ENCODE data around the gene HEXD.
"Not testable (repeated sequence)": the region's sequence is repeated elsewhere in the genome, so short reads cannot be mapped to it uniquely, and the experiment has no call there.

HEXD gene

DNA sequence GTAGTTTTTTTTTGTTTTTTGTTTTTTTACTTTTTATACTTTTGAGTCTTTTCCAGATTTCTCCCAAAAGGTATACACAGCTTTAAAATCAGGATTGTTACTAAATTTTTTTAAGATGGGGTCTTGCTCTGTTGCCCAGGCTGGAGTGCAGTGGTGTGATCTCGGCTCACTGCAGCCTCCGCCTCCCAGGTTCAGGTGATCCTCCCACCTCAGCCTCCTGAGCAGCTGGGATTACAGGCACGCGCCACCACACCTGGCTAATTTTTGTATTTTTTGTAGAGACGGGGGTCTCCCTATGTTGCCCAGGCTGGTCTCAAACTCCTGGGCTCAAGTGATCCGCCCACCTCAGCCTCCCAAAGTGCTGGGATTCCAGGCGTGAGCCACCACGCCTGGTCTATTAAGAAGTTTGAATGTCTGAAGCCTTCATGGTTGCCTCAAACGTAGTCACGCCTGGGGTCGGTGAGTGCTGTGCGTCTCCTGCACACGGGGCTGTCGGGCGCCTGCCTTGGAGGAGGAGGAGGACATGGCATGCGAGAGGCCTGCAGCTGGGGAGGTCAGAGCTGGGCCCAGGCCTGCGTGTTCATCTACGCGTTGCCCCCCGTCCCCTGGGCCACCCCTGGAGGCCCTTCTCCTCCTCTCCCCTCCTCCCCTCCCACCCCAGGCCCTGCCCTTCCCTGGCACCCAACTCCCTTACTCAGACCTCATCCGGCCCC, 35.8 kb upstream of the HEXD start:
- not testable (repeated sequence) for DNase-seq (ENCODE audit: low spot score)

DNA sequence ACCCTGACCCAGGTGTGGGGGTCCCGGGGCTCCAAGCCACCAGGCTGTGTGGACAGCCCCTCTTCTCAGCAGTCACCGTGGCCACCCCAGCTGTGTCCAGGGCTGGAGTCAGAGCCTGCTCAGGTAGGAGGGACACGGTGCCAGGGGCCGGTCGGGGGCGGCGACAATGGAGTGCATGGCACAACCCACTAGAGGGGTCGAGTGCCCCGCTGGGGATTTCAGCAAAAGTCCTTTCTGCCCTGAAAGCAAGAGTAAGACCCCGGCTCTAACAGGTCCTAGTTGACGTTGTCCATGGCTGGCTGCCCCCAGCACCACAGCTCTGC, 35.3 kb upstream of the HEXD start:
- no peak for DNase-seq (ENCODE audit: low spot score)

DNA sequence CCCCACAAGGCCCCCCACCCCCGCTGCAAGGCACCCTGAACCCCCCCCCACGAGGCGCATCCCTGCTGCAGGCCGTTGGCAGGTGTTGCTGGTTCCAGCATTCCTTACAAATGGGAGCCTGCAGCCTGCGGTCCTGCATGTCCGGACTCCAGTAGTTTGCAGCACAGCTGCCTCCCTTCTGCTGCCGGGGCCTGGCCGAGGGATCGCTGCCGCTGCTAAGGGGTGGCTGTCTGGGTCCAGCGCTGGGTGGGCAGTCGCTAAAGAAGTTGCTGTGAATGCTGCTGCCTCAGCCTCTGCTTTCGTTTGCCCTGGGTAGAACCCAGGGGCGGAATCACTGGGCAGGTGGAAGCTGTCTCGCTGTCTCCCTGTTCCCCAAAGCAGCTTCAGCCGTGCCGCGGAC, 34.7 kb upstream of the HEXD start:
- DNase-seq (ENCODE audit: low spot score), result no peak

DNA sequence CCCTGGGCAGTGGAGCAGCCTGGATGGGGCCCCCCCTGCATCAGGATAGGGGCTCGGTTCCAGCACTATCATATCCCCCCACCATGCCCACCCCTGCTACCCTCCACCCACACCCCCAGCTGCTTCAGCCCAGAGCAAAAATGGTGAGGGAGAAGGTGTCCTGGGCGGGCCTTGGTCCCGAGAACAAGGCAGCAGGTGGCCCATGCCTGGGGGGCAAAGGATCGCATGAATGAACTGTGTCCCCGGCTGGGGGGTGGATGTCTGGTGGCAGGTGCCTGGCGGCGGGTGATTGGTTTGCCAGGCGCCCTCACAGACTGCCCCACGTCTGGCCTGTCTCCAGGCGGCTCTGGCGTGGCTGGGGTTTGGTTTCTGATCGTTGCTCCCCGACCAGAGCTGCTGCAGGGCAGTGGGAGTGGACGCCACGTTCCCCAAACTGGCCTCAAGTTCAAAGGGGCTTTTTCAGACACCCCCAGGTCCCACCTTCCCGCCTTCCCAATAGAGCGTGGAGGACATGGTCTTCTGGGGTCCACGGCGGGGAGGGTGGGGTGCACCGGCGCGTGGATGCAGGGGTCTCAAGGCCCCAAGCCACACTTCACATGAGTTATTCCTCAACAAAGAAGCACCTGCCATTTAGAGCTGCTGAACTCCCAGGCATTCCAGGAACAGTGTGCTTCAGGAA, 34.0 kb upstream of the HEXD start:
- no peak for DNase-seq (ENCODE audit: low spot score)

DNA sequence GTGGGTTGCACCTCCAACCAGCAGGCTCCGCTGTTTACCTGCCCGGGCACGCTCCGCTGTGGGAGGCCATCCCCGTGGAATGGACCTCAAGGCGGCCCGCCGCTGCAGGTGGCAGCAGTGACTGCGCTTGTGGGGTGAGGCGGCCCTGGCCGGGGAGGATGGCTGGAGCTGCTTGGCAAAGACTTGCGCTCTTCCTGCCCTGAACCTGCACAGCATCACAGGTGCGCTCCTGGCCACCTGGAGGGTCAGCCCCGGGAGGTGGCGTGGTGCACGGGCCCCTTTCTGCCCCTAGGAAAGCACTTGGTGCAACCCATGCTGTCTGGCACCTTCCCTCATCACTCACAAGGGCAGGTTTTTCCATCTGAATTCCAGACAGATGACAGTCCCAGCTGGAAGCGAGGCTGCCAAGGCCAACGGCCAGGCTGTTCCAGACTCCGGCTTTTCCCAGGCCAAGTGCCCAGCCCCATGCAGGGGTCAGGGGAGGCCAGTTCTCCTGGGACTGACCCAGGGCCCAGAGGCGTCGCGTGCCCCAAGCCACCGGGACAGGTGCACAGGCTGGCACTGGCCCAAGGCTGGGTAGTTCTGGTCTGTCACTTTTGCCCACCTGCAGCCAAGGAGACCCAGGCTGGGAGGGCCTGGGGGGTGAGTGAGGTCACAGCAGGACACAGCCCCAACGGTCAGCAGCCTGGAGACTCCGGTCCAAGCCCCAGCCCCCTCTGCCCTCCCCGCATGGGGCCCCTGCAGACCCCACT, 33.2 kb upstream of the HEXD start:
- no peak for DNase-seq (ENCODE audit: low spot score)

DNA sequence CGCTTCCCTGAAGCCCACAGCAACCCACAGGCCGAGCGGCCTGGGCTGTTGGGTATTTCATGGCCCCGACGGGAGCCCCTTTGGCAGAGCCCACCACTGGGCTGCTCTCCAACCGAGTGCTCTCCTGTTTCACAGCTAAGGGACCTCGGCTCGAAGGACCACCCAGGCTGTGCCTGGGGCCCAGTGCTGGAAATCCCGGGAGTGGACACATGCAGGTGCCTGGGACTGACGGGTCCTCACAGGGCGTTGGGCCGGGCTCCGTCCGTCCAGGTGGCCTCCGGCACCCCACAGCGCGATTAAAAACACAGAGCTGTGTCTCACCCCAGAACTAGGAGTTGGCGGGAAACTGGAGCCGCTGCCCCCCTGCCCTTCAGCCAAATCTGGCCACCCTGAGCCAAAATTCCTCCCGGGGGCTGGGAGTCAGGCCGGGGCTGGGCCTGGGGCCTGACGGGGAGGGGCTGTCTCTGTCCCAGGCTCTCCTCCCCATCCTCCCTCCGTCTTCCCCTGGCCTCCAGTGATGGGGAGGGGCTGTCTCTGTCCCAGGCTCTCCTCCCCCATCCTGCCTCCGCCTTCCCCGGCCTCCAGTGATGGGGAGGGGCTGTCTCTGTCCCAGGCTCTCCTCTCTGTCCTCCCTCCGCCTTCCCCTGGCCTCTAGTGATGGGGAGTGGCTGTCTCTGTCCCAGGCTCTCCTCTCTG, 32.4 kb upstream of the HEXD start:
- DNase-seq (ENCODE audit: low spot score), result no peak

DNA sequence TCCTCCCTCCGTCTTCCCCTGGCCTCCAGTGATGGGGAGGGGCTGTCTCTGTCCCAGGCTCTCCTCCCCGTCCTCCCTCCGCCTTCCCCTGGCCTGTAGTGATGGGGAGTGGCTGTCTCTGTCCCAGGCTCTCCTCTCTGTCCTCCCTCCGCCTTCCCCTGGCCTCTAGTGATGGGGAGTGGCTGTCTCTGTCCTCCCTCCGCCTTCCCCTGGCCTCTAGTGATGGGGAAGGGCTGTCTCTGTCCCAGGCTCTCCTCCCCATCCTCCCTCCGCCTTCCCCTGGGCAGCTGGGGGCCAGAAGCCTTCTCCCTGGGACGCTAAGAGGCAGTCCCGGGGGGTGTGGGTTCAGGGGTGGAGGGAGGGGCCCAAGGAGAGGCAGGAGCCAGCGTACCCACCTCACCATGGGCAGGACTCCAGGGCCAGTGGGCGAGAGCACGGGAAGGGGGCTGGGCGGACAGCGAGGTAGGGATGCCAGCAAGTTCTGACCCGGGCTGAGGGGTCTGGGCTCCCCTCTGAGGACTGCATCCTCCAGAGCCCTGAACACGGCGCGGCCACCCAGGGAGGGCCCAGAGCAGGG, 31.8 kb upstream of the HEXD start:
- no peak for DNase-seq (ENCODE audit: low spot score)

DNA sequence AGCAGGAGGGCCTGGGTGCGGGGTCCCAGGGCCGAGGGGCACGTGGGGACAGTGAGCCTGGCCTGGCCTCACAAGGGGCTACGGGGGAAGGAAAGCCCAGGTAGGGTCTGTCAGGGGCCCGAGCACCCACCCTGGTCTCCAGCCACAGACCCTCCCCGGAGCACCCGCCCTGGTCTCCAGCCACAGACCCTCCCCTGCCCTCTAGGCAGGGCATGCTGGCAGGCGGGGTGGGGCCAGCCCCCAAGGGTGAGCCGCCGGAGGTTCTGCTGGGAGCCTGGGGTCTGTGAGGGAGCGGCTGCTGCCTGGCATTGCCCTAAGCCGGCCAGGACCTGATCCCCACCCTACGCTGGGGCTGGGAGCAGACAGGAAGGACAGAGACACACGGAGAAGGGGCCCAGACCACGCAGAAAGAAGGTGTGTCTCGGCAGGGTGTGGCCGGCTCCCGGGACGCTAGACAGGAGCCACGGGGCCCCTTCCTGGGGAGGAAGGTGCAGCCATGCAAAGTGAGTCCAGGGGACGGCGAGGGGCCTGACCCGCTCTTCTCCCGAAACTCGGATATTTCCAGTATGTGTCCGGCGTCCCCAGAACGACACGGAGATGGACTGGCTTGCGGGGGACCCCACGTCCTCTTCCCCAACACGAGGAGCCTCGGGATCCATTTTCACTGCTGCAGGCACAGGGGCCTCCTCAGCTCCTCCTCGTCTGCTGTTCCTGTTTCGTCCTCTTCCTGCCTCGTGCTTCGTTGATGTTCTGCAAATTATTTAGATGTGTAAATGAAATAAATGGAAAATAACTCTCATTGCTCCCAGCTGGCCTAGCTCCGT, 31.1 kb upstream of the HEXD start:
- no peak for DNase-seq (ENCODE audit: low spot score)

DNA sequence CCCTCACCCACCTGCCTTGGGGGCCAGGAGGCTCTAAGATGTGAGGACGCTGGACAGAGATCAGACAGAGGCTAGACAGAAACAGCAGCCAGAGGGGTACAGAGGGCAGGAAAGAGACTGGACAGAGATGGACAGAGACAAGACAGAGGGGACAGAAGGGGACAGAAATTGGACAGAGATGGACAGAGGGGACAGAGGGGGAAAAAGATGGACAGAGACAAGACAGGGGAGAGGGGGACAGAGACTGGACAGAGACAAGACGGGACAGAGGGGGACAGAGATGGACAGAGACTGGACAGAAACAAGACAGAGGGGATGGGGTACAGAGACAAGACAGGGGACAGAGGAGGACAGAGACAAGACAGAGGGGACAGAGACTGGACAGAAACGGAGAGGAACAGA, 30.4 kb upstream of the HEXD start:
- no peak for DNase-seq (ENCODE audit: low spot score)

DNA sequence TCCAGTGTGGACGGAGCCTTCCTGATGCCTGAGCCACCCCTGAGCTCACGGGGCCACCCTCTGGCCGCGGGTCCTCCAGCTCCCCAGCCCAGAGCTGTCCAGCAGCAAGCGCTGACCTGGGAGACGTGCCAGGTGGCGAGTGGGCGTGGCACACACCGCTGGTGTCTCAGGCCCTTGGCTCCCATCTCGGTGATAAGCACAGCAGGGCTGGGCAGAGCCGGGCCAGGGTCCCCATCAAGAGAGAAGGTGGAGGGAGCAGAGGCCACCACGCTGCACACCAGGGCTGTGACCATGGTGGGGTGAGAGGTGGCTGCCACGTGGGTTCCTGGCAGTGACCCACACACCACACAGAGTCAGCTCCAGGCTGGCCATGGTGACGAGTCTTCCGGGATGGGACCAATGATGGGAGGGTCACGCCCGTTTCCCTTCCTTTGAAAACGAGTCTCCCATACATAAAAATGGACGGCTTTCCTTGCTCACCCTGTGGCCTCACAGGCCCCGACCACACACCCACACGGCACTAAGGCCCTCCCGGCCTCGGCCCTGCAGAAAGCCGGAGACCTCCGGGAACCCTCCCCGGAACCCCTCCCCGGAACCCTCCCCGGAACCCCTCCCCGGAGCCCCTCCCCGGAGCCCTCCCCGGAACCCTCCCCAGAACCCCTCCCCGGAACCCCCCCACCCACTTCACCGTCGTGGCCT, 29.8 kb upstream of the HEXD start:
- DNase-seq (ENCODE audit: low spot score), result no peak

DNA sequence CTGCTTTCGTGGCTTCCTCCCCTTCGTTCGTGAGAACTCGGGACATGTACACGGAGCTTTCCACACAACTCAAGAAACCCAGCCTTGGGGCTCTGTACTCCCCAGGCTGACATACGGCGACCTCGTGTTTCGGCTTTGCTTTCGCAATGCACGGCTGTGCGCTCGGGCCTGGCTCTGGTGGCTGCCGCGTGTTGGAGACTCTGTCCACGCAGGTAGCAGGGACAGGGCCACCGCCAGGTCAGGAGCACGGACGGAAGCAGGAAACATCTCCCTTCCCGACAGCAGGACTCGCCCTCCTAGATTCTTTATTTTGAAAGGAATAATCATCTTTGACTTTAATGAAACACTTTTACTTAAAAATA, 29.2 kb upstream of the HEXD start:
- no peak for DNase-seq (ENCODE audit: low spot score)

DNA sequence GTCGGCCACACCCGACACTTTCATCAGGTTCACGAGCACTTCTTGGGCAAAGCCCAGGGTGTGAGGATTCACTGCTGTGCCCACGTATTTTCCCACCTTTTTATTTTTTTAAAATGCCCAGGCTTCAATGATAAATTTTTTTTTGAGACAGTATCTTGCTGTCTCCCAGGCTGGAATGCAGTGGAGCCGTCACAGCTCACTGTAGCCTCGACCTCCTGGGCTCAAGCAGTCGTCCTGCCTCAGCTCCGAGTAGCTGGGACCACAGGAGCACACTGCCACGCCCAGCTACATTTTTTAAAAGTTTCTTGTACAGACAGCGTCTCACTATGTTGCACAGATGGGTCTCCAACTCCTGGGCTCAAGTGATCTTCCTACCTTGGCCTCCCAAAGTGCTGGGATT, 28.8 kb upstream of the HEXD start:
- no peak for DNase-seq (ENCODE audit: low spot score)

DNA sequence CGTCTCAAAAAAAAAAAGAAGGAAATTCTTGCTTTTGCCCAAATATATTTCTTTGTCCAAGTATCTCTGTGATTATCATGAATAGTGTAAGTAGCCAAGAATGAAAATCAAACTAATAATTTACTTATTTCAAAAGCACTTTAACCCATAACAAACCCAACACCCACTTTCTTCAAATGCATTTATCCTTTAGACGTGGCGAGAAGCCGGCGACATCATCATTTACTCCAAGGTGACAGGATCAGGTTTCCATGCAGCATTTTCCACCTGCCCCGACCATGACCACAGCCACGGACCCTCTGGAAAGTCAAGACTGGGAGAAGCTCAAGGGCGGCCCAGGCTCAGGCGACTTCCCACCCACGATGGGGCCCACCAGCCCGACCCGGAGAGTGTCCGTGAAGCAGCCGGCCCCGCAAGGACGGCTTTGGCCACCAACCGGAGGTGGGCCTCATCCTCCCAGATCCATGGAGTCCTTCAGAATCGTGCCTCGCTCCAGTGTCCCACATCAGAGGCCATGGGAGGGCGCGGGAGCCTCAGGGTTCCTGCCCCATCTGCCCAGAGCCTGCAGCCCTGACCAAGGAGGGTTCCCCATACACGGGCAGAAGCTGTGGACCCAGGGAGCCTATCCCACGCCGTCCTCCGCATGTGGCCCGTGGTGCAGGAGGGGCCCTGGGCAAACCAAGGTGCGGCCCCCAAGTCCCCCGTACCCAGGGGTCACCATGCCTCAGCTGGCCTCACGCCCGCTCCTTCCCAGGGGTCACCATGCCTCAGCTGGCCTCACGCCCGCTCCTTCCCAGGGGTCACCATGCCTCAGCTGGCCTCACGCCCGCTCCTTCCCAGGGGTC, 27.9 kb upstream of the HEXD start:
- no peak for DNase-seq (ENCODE audit: low spot score)

DNA sequence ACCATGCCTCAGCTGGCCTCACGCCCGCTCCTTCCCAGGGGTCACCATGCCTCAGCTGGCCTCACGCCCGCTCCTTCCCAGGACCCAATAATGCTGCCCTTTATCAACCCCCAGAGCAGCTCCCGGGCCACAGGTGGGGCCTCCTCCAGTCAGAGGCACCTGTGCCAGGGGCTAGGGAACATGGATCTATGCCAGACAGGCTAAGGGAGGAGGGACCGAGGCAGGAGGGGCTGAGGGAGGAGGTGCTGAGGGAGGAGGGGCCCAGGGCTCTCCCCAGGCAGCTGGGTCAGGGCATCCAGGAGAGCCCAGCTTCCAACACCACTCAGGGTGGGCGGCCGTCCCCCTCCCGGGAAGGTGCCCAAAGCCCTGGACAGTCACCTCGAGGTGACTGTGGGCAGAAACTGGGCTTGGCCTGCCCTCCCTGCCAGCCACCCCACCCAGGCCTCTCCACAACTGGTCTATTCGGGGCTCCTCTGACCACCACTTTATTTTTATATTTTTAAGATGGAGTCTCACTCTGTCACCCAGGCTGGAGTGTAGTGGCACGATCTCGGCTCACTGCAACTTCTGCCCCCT, 27.2 kb upstream of the HEXD start:
- DNase-seq (ENCODE audit: low spot score), result no peak

DNA sequence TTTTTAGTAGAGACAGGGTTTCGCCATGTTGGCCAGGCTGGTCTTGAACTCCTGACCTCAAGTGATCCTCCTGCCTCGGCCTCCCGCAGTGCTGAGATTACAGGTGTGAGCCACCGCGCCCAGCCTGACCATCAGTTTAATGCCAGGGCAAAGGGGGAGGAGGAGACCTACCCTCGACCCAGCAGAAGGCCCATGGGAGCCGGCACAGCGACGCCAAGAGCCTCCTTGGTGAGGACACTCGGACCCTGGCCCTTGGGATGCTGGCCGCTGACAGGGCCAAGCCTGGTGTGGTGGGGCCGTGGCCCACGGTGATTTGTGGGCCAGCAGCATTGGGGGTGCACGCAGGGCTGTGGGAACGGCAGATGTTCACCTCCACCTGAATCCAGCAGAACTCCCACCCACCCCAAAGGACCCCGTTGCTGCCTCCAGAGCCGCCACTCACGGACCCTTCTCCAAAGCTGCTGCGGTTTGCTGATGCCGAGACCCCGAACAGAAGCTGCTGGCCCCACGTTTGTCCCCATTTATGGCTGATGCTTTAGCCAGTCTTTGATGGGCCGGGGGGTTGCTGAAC, 26.6 kb upstream of the HEXD start:
- DNase-seq (ENCODE audit: low spot score), result no peak

DNA sequence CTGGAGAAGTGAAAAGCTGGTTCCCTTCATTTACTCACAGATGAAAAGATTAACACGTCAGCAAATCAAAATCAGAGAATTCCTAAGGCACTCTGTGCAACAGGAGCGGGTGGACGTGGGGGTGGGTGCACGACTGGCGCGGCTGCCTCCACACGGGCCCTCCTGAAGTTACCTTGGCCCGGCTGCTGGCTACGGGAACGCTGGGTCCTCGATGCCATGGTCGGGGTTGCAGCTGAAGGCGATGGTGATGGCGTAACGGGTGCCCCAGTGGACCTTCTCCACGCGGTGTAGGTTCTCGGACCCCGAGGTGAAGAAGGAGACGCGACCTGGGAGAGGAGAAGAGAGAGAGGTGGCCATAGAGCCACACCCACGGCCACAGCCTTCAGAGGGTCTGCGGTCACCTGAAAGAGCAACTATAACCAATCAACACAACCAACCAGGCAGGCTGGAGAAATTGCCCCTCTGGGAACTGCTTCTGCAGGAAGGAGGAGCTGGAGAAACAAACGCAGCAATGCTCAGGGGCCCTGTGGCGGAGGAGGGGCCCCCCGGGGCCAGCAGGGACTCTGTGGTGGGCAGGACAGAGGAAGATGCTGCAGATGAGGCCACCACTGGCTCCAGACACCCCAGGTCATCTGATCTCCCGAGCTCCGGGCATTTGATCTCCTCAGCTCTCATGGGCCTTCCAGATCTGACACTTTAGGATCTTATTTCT, 25.8 kb upstream of the HEXD start:
- no peak for DNase-seq (ENCODE audit: low spot score)

DNA sequence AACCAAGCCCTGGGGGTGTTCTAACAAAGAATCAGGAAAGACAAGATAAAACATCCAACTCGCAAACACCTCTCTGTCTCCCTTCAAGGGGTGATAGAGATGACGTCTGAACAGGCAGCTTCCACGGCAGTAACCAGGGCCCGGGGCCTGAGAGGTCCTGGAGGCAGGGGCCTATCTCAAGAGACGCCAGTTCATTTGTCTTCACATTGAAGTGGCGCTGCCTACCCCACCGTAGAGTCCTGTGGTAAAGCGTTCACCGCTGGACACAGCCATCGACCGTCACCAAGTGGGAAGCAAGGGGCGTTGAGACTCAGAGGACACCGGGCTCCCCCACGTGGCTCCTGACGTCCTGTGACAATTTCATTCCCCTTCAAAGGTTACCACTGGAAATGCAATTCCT, 25.2 kb upstream of the HEXD start:
- no peak for DNase-seq (ENCODE audit: low spot score)

DNA sequence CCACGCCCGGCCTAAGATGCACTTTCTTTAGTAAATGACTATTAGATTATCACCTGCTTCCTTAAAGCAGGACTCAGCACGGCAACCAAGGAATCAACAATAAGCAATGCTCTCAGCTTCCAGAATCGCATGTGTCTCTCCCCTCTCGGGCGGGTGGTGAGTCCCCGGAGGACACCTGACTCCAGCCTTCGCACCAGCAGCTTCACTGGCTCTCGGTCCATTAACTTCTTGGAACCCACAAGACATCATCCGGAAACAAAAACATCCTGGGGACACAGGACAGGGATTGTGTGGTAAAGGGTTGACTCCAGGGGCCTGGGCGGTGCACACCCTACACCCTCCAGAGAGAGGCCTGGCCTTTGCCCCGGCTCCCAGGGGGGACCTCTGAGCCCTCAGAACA, 23.9 kb upstream of the HEXD start:
- DNase-seq (ENCODE audit: low spot score), result no peak

All from hematopoietic multipotent progenitor cell treated with erythropoietin and hydrocortisone succinate and interleukin-3 and kit ligand, for 15 days (in vitro differentiated cells).